T47D (cell line): ENCODE results near the gene UFD1.

Experiments used
- DNase-seq, 2 experiments: peaks; one replicate each; pipeline versions ENCODE4 v3.0.0 to v3.0.0-alpha.2; 2011 to 2012; ENCODE audit warnings: low read depth in 1 of 2, low spot score in 1 of 2
- JUND ChIP-seq: IDR thresholded peaks from 2 replicates; pipeline ENCODE4 v1.6.1; 2012; ENCODE audit warnings: low read depth
- in situ Hi-C: cut with HindIII; loops from 2 replicates; pipeline ENCODE4 v1.10.0; 2016; ENCODE audit warnings: low sequenced_read_pairs, low pct_unique_long_range_greater_than_20kb

Gene UFD1

DNA sequence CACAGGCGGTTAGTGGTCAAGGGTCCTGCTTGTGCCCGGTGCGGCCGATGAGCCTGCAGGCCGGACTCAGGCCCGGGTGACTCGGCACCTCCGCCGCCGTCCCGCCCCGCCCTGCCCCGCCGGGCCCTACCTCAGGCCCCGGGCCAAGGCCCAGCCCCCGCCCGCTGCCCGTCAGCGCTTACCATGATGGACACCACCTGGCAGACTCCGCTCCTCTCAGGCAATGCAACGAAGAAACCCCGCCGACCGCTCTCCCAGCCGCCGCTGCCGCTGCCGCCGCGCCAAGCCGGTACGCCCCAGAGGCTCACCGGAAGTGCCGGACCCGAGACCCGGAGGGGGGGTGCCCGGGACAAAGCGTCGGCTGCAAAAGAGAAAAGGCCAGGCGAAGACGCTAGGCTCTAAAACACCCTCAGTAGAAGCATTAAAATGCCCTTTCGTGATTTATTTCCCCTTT lies at the start of gene UFD1:
Gene UFD1, minus strand, starts transcription at position 293 of the 454 bp plus-strand sequence. Its CDS starts 108 bp downstream, at position 185.
- no peak for TF ChIP-seq JUND
- DNase-seq, result peak; percentile 39 to 82
- in situ Hi-C loops, result no loop called here

- no peak for DNase-seq
- in situ Hi-C loops, result no loop called here
- no peak for TF ChIP-seq JUND
These were observed 48.9 kb upstream of the UFD1 start for GRCh38 chr22:19527861-19528417.

- TF ChIP-seq JUND, result no peak
- in situ Hi-C loops, result no loop called here
- DNase-seq, result no peak
These were observed 48.3 kb upstream of the UFD1 start for GRCh38 chr22:19527321-19527721.

GRCh38 chr22:19526702-19527111 lies 47.7 kb upstream of the UFD1 start:
- no peak for DNase-seq
- no peak for TF ChIP-seq JUND
- in situ Hi-C loops, result no loop called here

DNA sequence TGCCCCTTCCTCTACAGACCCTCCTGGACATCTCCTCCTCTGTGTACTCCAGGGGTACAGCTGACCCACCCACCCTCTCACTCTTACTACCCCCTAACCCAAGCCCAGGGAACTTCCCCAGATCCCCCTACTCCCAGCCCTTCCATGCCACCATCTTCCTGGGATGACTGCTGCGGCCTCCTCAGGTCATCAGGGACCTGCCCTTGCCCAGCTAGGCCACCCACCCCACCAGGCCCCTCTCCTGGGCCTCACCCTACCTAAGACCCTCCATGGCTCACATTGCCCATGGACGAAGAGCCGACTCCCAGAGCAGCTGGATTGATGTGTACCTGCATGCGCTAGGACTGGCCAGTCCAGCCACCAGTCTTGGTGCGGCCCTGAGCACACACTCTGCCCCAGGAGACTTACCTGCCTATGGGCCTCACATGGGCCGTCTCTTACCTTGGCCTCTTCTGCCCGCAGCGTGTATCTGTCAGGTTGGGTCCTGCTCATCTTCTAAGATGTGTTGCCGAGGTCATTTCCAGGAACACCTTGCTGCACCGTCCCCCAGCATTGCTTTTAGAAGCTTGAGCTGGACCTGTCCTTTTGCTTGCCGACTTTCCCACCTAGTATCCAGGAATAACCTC lies 47.2 kb upstream of the UFD1 start:
- in situ Hi-C loops, result no loop called here
- no peak for TF ChIP-seq JUND
- DNase-seq, result no peak

GRCh38 chr22:19525666-19526065 lies 46.7 kb upstream of the UFD1 start:
- no peak for DNase-seq
- in situ Hi-C loops, result no loop called here
- TF ChIP-seq JUND, result no peak

DNA sequence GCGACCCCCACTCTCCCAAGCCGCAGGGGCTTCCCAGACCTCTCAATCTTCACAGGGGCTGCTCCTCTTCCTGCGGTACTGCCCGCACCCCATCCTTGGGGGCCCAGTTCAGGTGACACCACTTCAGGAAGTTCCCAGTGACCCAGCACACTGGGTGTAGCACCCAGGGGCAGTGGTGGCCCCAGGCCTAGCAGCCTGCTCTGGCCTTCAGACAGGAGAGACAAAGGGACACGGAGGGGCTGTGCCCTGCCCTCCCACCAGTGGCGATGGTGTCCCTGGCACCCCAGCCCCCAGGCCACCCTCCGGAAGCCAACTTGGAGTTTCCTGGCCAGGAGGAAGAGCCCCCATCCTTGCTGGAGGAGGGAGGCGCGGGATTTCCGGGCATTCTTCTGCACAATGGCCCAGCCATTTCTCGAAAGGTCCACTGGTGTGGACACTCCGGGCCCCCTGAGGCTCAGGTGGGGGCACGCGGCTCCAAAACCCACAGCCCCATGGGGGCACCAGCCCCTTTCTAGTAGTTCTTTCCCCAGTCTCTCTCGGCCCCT lies 46.2 kb upstream of the UFD1 start:
- in situ Hi-C loops, result no loop called here
- no peak for DNase-seq
- TF ChIP-seq JUND, result no peak

GRCh38 chr22:19524170-19525115 lies 45.5 kb upstream of the UFD1 start, which contains the start of gene CLDN5:
Gene CLDN5 (minus strand): TSS chr22:19524410. CDS start chr22:19524255, 155 bp downstream.
- in situ Hi-C loops, result no loop called here
- no peak for DNase-seq
- TF ChIP-seq JUND, result no peak

DNA sequence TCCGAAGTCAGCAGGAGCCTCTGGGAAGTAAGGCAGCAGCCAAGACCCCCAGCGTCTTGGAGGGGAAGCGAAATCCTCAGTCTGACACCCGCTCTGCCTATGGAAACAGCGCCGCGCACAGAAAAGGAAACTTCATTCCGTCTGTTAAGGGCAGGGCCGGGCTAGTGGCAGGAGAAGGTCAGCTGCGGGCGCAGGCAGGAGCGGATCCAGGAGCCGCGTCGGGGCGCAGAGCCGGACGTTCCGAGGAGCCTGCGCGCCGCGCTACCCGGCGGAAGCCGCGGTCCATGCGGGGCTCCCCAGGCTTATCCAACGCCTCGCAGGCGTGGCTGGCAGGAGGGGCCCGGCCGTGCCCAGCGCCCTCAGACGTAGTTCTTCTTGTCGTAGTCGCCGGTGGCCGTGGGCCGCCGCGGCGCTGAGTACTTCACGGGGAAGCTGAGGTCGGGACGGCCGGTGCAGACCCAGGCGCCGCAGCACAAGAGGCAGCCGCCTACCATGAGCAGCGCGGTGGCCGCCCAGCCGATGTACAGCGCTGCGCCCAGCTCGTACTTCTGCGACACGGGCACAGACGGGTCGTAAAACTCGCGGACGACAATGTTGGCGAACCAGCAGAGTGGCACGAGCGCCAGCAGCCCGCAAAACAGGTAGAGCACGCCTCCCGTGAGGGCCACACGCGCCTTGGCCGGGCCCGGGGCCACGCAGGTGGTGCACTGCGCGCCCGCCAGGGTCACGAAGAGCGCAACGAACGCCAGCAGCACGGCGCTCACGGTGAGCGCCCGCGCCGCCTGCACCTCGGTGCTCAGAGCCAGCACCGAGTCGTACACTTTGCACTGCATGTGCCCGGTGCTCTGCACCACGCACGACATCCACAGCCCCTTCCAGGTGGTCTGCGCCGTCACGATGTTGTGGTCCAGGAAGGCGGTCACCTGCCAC lies 44.5 kb upstream of the UFD1 start:
- no peak for DNase-seq
- no peak for TF ChIP-seq JUND
- in situ Hi-C loops, result no loop called here

GRCh38 chr22:19522881-19523239 lies 43.9 kb upstream of the UFD1 start:
- in situ Hi-C loops, result no loop called here
- TF ChIP-seq JUND, result no peak
- DNase-seq, result no peak

- DNase-seq, result no peak
- TF ChIP-seq JUND, result no peak
- in situ Hi-C loops, result no loop called here
These were observed 43.3 kb upstream of the UFD1 start for GRCh38 chr22:19522190-19522880.
